MM.1S (cell line): ENCODE measurements around the gene RAB6B.
A peak's percentile ranks its signal among the peaks of the same experiment; 100 is the strongest.

Experiments
- DNase-seq: peaks from one replicate; pipeline ENCODE4 v3.0.0-alpha.2; 2015
- H2AFZ ChIP-seq: fragments of 300-600 bp; sonication (generic); 2 replicates; pipeline ENCODE4 v1.6.0; 2016; ENCODE audit warnings: antibody characterized with exemption, low read length
- H3F3A ChIP-seq: fragments of 300-600 bp; sonication (generic); 2 replicates; pipeline ENCODE4 v1.6.1; 2016; ENCODE audit warnings: mild to moderate bottlenecking, antibody characterized with exemption, low read length, moderate library complexity, mixed read lengths; ENCODE audit not compliant: insufficient read depth
- H3K27ac ChIP-seq: fragments of 300-600 bp; sonication (generic); 2 replicates; pipeline ENCODE4 v1.5.1; 2016; ENCODE audit warnings: mild to moderate bottlenecking, low read length
- H3K27me3 ChIP-seq: fragments of 300-600 bp; sonication (generic); replicated peaks from 2 replicates; pipeline ENCODE4 v1.6.0; 2016; ENCODE audit warnings: low read length; ENCODE audit not compliant: insufficient read depth
- H3K36me3 ChIP-seq: fragments of 300-600 bp; sonication (generic); replicated peaks from 2 replicates; pipeline ENCODE4 v1.6.1; 2016; ENCODE audit warnings: mild to moderate bottlenecking, low read length, mixed read lengths; ENCODE audit not compliant: insufficient read depth
- H3K4me1 ChIP-seq: fragments of 300-600 bp; sonication (generic); 2 replicates; pipeline ENCODE4 v1.6.1; 2016; ENCODE audit warnings: low read length, mixed read lengths
- H3K4me2 ChIP-seq: fragments of 300-600 bp; sonication (generic); 2 replicates; pipeline ENCODE4 v1.6.0; 2016; ENCODE audit warnings: low read depth, low read length
- H3K4me3 ChIP-seq: fragments of 300-600 bp; sonication (generic); 2 replicates; pipeline ENCODE4 v1.5.1; 2016; ENCODE audit warnings: low read length, mixed read lengths
- H3K79me2 ChIP-seq: fragments of 300-600 bp; sonication (generic); 2 replicates; pipeline ENCODE4 v1.6.1; 2016; ENCODE audit warnings: mixed run types, low read length, mixed read lengths
- H3K9ac ChIP-seq: fragments of 300-600 bp; sonication (generic); 2 replicates; pipeline ENCODE4 v1.6.1; 2016; ENCODE audit warnings: low read length, mixed read lengths
- H3K9me2 ChIP-seq: fragments of 300-600 bp; sonication (generic); replicated peaks from 2 replicates; pipeline ENCODE4 v1.6.1; 2016; ENCODE audit warnings: mild to moderate bottlenecking, low read length, mixed read lengths; ENCODE audit not compliant: insufficient read depth
- H3K9me3 ChIP-seq: fragments of 300-600 bp; sonication (generic); replicated peaks from 2 replicates; pipeline ENCODE4 v1.6.1; 2016; ENCODE audit warnings: mild to moderate bottlenecking, low read length, mixed read lengths; ENCODE audit not compliant: insufficient read depth
- H4K20me1 ChIP-seq: fragments of 300-600 bp; sonication (generic); 2 replicates; pipeline ENCODE4 v1.6.1; 2016; ENCODE audit warnings: mild to moderate bottlenecking, low read length, moderate library complexity, mixed read lengths; ENCODE audit not compliant: insufficient read depth
- EZH2 ChIP-seq: fragments of 300-600 bp; sonication (generic); optimal IDR thresholded peaks from 2 replicates; pipeline ENCODE3; 2017; ENCODE audit warnings: low read depth, mild to moderate bottlenecking, antibody characterized with exemption, low read length, mixed read lengths
- EZH2phosphoT487 ChIP-seq: fragments of 300-600 bp; sonication (generic); IDR thresholded peaks from 2 replicates; pipeline ENCODE4 v1.6.1; 2018; ENCODE audit warnings: antibody characterized with exemption, low read length
- TF ChIP-seq, protein P1 (sequence below): fragments of 300-600 bp; sonication (generic); IDR thresholded peaks from 2 replicates; pipeline ENCODE4 v1.5.1; 2016; ENCODE audit warnings: antibody characterized with exemption, low read length, mixed read lengths

The RAB6B gene

GRCh38 chr3:133804896-133805295 lies 90.8 kb downstream of the RAB6B start:
- no peak for DNase-seq
- Histone ChIP-seq H3K36me3 (peaks cover 10% of the 10 kb centered on the region), H3K4me3 (peak overlapping the region; percentile 82), H3K4me1 (peaks cover 15% of the 10 kb centered on the region), H3K27me3 (no peaks in the 10 kb centered on the region), H4K20me1 (no peaks in the 10 kb centered on the region), H2AFZ (peak overlapping the region; percentile 97), H3K9me2 (no peaks in the 10 kb centered on the region), H3K79me2 (peaks cover 37% of the 10 kb centered on the region), H3K9me3 (no peaks in the 10 kb centered on the region), H3K4me2 (peak overlapping the region; percentile 89), H3K27ac (no peak overlapping the region), H3F3A (no peaks in the 10 kb centered on the region), H3K9ac (no peak overlapping the region)
- no peak for TF ChIP-seq EZH2phosphoT487
- no peak for TF ChIP-seq EZH2

GRCh38 chr3:133803469-133803868 lies 92.2 kb downstream of the RAB6B start:
- peaks cover 10% of the 10 kb centered on the region for H3K36me3 ChIP-seq
- no peak overlapping the region for H2AFZ ChIP-seq
- no peak overlapping the region for H3K9ac ChIP-seq
- H4K20me1 ChIP-seq = no peaks in the 10 kb centered on the region
- no peaks in the 10 kb centered on the region for H3F3A ChIP-seq
- H3K4me1 ChIP-seq = peaks cover 15% of the 10 kb centered on the region
- no peaks in the 10 kb centered on the region for H3K9me3 ChIP-seq
- H3K4me3 ChIP-seq = no peak overlapping the region
- no peak overlapping the region for H3K27ac ChIP-seq
- H3K27me3 ChIP-seq = no peaks in the 10 kb centered on the region
- TF ChIP-seq, protein P1, sequence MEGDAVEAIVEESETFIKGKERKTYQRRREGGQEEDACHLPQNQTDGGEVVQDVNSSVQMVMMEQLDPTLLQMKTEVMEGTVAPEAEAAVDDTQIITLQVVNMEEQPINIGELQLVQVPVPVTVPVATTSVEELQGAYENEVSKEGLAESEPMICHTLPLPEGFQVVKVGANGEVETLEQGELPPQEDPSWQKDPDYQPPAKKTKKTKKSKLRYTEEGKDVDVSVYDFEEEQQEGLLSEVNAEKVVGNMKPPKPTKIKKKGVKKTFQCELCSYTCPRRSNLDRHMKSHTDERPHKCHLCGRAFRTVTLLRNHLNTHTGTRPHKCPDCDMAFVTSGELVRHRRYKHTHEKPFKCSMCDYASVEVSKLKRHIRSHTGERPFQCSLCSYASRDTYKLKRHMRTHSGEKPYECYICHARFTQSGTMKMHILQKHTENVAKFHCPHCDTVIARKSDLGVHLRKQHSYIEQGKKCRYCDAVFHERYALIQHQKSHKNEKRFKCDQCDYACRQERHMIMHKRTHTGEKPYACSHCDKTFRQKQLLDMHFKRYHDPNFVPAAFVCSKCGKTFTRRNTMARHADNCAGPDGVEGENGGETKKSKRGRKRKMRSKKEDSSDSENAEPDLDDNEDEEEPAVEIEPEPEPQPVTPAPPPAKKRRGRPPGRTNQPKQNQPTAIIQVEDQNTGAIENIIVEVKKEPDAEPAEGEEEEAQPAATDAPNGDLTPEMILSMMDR = no peak
- TF ChIP-seq EZH2 = no peak
- TF ChIP-seq EZH2phosphoT487 = no peak
- peaks cover 28% of the 10 kb centered on the region for H3K79me2 ChIP-seq
- no peak overlapping the region for H3K4me2 ChIP-seq
- no peaks in the 10 kb centered on the region for H3K9me2 ChIP-seq
- no peak for DNase-seq

DNA sequence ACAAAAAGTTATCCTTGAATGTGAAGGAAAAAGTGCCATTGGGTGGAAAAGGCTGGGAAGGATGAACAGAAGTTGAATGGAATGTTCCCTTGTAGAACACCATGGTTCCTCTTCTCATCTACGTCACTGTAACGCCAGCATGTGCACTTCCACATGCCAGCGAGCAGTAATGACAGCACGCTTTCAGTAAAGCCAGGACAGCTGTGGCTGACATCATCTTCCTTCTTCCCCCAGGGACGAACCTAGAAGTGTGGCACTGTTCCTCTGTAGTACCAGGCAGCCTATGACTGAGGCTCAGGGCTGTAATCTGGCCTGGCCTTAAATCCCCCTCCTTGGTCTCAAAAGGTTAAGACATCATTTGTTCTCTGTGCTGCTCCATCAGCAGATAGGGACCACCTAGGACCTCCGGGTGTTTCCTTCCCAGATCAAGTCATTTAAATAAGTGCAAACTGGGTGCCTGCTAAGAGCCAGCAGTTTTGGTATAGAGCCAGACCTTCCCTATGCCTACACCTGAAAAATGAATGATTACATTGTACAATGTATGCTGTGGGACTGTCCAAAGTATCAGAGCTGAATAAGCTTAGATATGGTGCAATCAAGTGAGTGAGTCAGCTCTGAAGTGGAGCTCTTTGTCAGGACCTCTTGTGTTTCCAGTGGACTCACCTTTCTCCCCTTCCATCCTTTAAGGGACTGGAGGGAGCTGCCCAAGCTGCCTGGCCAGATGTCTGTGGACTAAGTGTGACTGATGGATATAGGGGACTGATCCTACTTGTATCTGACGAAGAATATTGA lies 95.7 kb downstream of the RAB6B start:
- Histone ChIP-seq H4K20me1 (no peaks in the 10 kb centered on the region), H3K27me3 (no peaks in the 10 kb centered on the region), H3K9me3 (no peaks in the 10 kb centered on the region), H3K79me2 (no peaks in the 10 kb centered on the region), H3K9ac (no peak overlapping the region), H3F3A (no peaks in the 10 kb centered on the region), H3K4me3 (no peak overlapping the region), H3K9me2 (no peaks in the 10 kb centered on the region), H3K4me2 (no peak overlapping the region), H2AFZ (no peak overlapping the region), H3K36me3 (no peaks in the 10 kb centered on the region), H3K27ac (no peak overlapping the region), H3K4me1 (peaks cover 1% of the 10 kb centered on the region)
- no peak for DNase-seq
- TF ChIP-seq EZH2phosphoT487 (no peak), EZH2 (no peak)
- TF ChIP-seq, protein P1 = no peak

GRCh38 chr3:133797396-133798105 lies 98.1 kb downstream of the RAB6B start:
- DNase-seq = no peak
- Histone ChIP-seq H3K79me2 (no peaks in the 10 kb centered on the region), H2AFZ (no peak overlapping the region), H4K20me1 (no peaks in the 10 kb centered on the region), H3K9ac (no peak overlapping the region), H3K4me3 (no peak overlapping the region), H3K36me3 (no peaks in the 10 kb centered on the region), H3F3A (no peaks in the 10 kb centered on the region), H3K4me2 (no peak overlapping the region), H3K9me2 (no peaks in the 10 kb centered on the region), H3K27ac (no peak overlapping the region), H3K4me1 (no peaks in the 10 kb centered on the region), H3K9me3 (no peaks in the 10 kb centered on the region), H3K27me3 (no peaks in the 10 kb centered on the region)
- TF ChIP-seq EZH2phosphoT487 (no peak), EZH2 (no peak)
- TF ChIP-seq, protein P1 = no peak
